ELF-1 (cell line): Measurements from ENCODE around the gene LUC7L2.
"Not testable (repeated sequence)": the region's sequence is repeated elsewhere in the genome, so short reads cannot be mapped to it uniquely, and the experiment has no call there.

ENCODE experiments used
- DNase-seq: peaks from one replicate; pipeline ENCODE4 v3.0.0-alpha.2; 2016; ENCODE audit warnings: low read depth, low spot score

LUC7L2 gene, protein sequence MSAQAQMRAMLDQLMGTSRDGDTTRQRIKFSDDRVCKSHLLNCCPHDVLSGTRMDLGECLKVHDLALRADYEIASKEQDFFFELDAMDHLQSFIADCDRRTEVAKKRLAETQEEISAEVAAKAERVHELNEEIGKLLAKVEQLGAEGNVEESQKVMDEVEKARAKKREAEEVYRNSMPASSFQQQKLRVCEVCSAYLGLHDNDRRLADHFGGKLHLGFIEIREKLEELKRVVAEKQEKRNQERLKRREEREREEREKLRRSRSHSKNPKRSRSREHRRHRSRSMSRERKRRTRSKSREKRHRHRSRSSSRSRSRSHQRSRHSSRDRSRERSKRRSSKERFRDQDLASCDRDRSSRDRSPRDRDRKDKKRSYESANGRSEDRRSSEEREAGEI

DNA sequence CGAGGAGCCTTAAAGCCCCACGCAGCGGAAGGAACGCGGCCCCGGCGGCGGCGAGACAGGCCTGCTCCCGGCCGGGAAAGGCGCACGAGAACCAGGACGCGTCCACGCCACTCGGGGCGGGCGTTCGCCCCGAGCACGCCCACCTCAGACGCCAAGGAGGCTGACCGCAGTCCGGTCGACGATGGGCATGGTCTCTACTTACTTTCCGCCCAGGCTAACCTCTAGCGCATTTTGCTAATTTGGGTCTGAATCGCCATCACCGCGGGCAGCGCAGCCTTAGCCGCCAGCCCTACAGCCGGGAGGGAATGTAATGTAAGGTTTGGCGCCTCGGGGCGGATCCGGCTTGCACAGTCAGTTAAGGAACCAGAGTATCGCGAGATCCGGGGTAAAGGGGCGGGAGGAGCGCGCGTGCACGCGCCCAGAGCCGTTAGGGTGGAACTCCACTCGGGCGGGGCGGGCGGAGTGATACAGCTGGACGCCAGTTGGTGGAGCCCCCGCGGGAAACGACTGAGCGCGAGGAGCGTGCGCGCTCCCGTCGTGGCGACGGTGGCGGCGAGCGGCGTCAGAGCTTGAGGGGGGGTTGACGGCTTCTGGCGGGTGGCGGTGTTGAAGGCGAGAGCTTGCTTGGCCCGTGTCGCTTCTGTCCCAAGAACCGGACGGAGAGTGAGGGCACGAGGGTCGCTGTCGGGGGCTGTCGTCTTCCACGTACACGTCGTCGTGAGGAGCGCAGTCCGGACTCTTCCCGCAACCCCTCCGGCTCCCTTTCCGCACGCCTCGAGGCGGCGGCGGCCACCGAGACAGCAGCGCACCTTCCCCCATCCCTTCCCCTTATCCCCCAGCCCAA, at the start of gene LUC7L2:
Gene LUC7L2, plus strand, starts transcription at position 529 of the 844 bp plus-strand sequence. CDS start 368 bp downstream, outside the sequence.
- peak; percentile 99 for DNase-seq

DNA sequence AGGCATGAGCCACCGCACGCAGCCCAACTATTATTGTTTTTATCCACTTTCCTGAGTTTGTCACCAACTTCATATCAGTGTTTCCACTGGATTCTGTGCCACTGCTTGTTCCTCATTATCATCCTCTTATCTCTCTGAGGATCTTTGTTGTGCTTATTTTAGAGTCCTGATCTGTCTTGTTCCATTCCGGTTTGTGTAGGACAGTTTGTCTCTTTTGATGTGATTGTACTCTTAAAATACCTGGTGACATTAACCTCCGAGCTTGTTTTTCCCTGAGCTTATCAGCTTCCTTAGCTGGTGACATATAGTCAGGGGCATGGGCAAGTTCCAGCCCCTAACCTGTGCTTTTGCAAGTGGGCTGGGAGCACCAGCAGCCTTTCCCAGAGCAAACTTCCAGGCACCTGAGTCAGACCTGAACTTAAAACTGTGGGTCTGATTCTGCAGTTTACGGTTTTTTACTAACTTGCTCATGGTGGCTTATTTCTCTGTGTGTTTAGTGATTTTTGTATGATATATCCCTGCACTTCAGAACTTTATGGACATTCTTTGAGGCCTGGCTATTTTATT, 41.7 kb upstream of the LUC7L2 start:
- DNase-seq = no peak

DNA sequence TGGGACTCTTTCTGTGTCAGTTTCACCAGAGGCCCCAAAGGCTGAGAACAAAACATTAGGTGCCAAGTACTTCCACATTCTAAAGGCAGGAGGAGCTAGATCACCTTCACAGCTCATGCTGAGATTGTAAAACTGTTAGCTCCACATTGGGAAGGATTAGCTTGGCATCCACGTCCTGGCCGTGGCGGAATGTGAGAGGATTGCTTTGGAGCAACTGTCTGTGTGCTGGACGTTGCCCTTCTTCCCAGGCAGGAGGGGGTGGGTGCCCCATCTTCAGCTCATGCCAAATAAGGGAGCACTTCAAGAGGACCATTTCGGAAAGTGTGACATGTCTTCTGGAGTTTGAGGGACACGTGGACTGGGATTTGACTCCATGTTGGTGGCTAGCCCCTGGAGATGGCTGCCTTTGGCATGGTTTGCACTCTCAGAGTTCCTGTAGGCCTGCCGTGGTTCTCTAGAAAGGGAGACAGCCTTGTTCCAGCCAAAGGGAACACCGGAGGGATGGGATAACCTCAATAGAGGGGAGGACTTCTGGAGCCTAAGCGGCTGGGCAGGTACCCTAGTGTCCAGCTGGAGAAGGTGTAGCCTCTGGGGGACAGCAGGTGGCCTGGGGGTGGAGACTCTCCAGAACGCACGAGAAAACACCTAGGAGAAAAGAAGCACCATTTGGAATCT, 38.5 kb upstream of the LUC7L2 start:
- DNase-seq = peak; percentile 60

DNA sequence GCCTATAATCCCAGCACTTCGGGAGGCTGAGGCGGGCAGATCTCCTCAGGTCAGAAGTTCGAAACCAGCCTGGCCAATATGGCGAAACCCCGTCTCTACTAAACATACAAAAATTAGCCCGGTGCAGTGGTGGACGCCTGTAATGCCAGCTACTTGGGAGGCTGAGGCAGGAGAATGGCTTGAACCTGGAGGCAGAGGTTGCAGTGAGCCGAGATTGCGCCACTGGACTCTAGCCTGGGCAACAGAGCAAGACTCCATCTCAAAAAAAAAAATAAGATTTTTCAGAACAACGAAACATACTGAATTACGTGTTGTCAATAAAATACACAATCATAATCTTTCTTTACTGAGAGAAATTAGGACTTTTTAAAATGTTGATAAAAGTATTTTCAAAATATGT, 35.0 kb upstream of the LUC7L2 start:
- DNase-seq = not testable (repeated sequence)

- DNase-seq = no peak
These were observed 31.3 kb upstream of the LUC7L2 start for GRCh38 chr7:139328375-139328774.

DNA sequence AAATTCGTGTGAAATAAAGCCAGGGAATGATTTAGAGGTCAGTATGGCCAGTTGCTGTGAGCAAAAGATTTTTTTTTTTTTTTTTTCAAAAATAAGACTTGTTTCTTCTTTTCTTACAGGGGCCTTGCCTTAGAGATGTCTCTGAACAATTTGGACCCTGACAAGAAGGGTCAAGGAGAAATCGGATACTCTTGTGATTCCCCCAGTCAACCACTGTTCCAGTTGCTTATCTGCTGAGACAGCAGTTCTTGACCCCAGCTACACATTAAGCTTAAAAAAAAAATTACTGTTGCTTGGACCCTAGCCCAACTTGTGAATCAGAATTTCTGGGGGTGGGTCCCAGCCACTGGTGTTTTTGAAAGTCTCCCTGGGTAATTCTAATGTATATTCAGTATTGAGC, 30.6 kb upstream of the LUC7L2 start:
- DNase-seq = no peak

GRCh38 chr7:139330333-139331030, 29.2 kb upstream of the LUC7L2 start:
- no peak for DNase-seq

DNA sequence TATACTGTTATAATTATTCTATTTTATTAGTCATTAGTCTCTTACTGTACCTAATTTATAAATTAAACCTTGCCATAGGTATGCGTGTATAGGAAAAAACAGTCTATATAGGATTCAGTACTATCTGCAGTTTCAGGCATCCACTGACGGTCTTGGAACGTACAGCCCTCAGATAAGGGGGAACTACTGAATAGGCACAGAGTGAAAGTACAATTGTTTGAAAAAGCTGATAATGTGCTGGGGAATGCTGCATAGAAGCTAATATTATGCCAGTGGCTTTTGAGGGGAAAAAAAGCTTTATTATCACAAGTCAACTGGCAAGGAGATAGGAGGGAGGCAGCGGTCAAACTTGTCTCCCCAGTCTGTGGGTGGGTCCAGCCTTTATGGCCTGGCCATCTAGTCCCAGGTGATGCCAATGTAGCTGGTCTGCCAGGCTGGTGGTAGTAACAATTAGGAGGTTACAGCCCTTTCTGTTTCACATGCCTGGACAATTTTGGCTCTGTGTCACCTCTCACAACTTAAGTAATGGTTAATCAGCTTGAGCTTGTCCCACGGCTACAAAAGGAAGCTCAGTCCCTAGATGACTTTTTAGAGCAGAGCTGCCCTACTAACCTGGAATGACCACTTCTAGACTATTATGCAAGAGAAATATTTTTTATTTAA, 26.9 kb upstream of the LUC7L2 start:
- no peak for DNase-seq

DNA sequence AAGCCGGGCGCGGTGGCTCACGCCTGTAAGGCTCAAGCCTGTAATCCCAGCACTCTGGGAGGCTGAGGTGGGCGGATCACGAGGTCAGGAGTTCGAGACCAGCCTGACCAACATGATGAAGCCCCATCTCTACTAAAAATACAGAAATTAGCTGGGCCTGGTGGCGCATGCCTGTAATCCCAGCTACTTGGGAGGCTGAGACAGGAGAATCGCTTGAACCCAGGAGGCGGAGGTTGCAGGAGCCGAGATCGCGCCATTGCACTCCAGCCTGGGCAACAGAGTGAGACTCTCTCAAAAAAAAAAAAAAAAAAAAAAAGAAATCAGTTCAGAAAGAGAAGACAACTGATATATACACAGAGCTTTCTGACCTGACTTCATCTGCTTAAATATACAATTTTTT, 26.3 kb upstream of the LUC7L2 start:
- not testable (repeated sequence) for DNase-seq

GRCh38 chr7:139334399-139335150, 25.1 kb upstream of the LUC7L2 start:
- no peak for DNase-seq

DNA sequence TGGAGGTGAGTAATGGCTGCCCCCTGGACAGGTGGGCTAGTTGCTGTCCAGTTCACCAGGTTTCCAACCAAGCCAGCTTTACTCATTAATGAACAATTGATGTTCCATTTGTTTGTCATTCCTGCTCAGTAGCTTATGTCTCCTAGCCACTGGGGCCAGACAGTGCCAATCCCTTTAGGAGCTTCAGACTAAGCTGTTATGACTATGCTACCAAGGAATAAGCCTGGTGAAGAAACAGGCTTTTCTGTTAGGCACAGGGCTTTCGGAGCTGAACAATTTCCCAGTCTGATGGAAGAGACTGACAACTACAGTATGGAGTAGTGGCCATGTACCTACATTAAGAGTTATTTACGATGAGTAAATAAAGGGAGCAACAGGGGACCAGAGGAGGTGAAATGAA, 20.7 kb upstream of the LUC7L2 start:
- no peak for DNase-seq

- no peak for DNase-seq
These were observed 20.0 kb upstream of the LUC7L2 start for GRCh38 chr7:139339698-139340036.

GRCh38 chr7:139340037-139340807, 19.5 kb upstream of the LUC7L2 start:
- DNase-seq = peak; percentile 100

- no peak for DNase-seq
These were observed 19.0 kb upstream of the LUC7L2 start for GRCh38 chr7:139340808-139341057.

GRCh38 chr7:139341058-139341775, 18.5 kb upstream of the LUC7L2 start, which contains the start of gene FMC1:
Gene FMC1, plus strand, starts transcription at chr7:139341337. Its CDS starts 48 bp downstream, at chr7:139341385.
- DNase-seq = peak; percentile 97

DNA sequence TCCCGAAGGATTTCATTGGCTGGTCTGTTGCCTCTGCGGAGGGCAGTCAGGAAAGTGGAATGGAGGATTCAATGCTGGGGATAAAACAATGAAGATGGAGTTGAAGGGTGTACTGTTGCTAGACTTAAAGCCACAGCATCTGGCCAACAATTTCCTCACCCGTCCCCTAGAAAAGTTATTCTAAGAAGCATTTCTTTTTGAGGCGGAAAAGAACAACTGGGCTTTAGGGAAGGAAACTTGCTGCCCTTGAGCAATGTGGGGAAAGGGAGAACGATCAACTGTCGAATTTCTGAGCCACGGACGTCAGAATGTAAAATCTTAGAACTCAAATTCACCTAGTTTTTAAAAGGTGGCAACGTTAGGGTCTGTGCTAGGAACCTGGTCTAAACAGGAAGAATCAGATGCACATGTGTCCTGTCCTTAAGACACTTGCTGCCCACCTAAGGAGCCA, 17.9 kb upstream of the LUC7L2 start:
- DNase-seq = no peak

DNA sequence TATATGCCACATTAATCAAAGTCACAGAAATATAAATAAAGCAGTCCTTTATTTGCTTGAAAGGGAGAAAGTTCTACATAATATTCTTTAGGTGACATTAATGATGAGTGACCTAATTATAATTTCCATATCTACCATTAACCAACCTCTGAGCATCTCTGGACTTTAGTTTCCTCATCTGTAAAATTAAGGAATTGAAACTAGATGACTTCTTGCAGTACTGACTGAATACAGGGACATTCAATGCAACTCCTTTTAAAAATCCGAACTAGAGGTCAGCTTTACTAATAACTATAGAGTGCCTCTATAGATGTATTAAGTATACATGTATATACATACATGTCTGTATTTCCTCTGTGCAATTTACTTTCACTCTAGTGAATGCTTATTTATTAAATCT, 14.7 kb upstream of the LUC7L2 start:
- DNase-seq = no peak

DNA sequence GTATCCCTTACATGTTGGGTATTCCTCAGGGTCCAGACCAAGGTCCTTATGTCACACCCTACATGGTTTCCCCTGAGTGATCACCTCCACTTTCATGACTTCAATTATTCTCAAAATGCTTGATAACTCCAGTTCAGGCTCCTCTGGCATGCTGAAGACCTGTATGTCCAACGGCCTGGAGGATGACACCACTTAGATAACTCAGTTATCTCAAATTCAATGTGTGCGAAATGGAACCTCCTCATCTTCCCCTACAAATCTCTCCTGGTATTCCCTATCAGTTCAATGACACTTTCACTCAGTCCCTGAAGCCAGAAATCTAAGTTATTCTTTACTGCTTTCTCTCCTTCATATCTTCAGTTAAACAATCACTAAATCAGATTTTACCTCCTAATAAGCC, 8.7 kb upstream of the LUC7L2 start:
- DNase-seq = no peak

- DNase-seq = no peak
These were observed 5.0 kb upstream of the LUC7L2 start for GRCh38 chr7:139354729-139355128.
